ENCODE measurements around the gene FAM151A.

The FAM151A gene

DNA sequence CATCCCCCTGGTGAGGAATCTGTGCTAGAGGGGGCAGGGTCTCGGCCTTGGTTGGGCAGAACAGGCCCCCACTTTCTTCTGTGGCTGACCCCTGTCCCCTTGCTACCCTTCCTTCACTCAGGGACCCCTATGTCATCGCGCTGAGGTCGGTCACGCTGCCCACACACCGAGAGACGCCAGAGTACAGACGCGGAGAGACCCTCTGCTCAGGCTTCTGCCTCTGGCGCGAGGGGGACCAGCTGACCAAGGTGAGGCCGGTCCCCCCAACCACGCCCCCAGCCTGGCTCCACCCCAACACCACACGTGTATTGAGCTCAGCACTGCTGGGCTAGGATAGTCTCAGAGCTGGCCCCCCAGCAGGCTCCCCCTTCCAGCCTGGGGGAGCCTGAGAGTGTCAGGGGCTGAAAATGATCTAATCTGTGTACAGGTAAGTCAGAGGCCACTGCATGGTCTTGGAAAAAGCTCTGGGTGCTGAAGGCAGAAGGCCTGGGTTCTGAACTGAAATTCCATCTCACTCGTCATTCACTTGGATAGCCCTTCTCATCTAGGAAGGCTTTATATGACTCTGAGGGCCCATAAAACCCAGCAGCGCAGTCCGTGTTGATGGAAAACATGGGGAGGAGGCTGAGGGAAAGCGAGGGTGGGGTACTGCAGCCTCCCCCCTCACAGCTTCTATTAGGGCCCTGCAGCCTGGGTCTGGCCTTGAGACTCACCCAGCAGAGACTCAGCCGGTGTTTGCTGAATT lies 15.3 kb downstream of the FAM151A start:
- intact Hi-C loops (cut with DNase I): no loop called here
- DNase-seq: no peak

DNA sequence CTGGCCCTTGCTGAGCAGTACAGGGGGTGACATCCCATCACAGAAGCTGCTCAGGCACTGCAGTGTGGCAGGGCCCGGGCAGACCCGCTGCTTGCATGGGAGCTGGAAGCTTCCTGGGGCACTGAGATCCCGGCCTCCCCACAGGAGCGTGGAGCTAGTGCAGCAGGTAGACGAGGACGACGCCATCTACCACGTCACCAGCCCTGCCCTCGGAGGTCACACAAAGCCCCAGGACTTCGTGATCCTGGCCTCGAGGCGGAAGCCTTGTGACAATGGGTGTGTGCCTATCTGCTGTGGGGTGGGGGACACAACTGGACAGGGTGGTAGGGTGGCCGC lies 16.4 kb downstream of the FAM151A start:
- DNase-seq: no peak
- intact Hi-C loops (cut with DNase I): no loop called here

DNA sequence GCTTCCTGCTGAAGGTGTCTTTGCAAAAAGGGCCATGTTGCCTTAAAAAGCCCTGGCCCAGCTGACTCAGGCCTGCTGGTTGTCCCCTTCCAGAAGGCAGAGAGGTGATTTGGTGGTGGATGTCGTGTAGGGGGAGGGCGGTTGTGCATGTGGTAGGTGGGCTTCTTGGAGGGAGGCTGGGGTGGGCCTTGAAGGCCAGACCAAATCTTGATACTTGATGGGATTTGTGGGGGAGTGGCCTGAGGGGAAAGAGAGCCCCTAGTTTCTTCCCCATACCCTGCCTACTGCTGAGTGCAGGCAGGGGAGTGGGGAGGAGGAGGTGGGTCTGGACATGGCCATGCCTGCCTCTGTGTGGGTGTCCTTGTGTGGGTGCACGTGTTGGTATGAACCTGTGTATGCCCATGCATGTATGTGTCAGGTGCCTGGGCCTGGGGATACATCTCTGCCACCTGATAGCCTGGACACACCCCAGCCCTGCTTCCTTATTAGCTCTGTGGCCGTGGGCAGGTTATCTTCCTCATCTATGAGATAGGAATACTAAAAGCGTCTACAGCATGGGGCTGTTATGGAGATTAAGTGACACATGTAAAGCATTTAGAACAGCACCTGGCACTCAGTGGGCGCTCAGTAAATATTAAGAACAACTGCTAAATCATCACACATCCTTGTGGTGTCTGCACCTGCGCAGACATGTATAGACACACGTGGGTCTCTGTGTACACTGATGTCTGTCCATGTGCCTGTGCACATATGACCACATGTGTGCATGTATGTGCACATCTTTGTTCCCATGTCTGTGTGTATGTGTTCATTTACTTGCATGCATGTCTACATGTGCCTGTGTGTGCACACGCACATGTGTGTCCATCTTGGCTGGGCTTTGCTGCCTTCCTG lies 17.0 kb downstream of the FAM151A start:
- no peak for DNase-seq
- intact Hi-C loops (cut with DNase I): no loop called here

DNA sequence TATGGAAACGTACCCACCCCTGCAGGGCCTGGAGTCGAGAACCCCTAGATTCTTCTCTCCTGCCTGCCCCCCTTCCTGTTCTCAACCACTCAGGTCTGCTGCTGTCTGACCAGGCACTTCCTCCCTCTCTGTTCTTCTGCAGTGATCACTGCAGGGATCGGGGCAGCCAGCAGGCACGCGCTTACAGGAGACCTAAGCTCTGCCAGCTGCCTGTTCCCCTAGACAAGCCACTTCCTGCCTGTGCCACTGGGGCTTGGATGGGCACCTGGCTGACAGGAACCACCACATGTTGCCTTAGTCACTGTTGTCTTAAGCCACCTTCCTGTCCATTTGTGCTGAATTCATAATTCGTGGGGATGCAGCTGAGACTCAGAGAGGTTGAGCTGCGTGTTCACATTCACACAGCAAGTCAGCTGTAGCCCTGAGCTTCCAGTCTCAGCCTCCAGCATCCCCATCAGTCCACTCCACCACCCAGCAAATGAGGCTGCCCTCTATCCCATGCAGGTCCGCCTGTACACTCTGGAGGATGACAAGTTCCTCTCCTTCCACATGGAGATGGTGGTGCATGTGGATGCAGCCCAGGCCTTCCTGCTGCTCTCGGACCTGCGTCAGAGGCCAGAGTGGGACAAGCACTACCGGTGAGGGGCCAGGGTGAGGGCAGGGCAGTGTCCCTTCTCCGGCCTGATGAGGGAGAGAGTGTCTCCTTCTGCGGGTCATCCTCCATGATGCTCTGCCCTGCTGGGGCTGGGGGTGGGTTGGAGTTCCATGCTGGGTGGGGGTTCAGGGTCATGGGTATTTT lies 18.6 kb downstream of the FAM151A start:
- no peak for DNase-seq
- intact Hi-C loops (cut with DNase I): no loop called here

DNA sequence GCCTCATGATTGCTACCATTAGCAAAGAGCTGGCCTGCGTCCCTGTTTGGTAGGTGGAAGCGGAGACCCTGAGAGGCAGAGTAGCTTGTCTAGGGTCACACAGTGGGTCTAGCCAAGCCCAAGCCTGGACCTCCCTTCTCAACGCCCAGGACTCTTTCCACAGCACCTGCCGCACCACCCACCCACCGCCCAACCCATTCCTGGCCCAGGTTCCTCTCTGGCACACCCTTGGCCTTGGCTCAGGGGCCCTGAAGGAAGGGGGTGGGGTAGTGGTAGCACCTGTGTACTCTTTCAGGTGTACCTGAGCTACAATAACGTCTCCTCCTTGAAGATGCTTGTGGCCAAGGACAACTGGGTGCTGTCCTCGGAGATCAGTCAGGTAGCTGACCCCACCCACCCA lies 19.3 kb downstream of the FAM151A start:
- intact Hi-C loops (cut with DNase I): no loop called here
- no peak for DNase-seq

DNA sequence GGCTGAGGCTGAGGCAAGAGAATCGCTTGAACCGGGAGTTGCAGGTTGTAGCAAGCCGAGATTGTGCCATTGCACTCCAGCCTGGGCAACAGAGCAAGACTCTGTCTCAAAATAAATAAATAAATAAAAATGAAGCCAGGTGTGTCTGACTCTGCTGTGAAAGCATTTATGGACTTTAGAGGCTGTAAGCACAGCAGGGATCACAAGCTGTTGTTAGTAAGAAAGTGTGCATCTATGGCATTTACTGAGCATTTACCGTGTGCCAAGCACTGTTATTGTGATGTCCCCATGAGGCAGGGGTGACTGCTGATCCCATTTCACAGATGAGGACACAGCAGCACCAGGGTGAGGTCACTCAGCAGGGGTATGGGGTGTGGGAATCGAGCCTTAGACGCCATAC lies 20.1 kb downstream of the FAM151A start:
- intact Hi-C loops (cut with DNase I): no loop called here
- no peak for DNase-seq

DNA sequence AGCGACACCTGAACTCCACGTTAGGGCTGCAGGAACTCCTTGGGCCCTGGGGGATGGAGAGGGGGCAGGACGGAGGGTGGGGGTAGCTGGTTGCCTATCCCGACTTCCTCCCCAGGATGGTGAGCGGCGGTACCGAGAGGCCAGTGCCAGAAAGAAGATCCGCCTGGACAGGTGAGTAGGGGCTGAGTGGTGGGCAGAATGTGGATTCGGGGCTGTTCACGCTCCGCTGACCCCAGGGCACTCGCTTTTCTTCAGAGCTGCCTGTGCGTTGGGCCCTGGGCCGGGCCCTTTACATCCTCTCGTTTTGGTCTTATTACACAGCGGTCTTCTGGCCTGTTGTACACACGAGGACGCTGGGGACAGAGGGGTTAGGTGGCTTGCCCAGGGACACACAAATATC lies 20.8 kb downstream of the FAM151A start:
- intact Hi-C loops (cut with DNase I): no loop called here
- DNase-seq: no peak

DNA sequence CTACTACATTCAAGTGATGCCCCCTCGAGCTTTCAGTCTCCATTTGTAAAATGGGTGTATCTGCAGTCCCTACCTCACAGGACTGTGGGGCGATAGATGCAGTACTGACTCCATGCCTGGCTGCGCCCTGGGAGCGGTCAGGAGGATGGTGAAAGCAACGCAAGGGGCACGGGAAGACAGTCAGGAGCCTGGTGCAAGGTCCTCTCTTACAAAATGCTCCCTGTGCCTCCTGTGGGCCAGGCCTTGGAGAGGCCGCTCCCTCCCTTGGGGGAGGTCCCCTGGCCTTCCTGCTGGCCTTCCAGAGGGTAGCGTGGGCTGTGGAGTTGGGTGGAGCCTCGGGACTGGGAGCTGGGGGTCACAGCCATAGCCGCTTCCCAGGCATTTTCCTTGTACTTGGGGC lies 21.6 kb downstream of the FAM151A start:
- intact Hi-C loops (cut with DNase I): no loop called here
- DNase-seq: no peak

DNA sequence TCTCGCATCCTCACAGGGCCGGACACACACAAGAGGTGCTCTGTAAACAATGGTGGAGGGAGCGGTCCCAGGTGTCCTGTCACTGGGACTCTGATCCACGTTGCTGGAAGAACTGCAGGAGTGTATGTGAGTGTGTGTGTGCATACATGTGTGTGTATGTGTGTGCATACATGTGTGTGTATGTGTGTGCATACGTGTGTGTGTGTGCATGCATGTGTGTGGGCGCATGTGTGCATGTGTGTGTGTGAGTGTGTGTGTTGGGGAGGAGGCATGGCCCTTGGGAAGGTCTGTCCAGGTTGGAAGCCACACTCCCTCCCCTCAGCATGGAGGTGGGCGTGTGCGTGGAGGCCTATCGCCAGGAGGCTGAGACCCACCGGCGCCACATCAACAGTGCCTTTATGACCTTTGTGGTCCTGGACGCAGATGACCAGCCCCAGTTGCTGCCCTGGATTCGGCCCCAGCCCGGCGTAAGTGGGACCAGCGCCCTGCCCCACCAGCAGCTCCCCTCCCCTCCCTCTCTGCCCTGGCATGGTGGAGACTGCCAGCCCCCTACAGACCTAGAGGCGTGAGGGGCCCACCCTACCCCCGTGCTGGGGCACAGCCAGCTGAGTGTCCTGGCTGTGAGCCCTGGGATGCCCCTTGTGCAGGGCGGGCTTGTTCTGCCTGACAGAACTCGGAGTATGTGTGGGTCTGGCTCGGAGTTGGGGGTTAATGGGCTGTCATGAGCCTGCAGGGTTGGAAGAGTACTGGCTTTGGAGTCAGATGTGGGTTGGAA lies 22.2 kb downstream of the FAM151A start:
- intact Hi-C loops (cut with DNase I): no loop called here
- DNase-seq: no peak

DNA sequence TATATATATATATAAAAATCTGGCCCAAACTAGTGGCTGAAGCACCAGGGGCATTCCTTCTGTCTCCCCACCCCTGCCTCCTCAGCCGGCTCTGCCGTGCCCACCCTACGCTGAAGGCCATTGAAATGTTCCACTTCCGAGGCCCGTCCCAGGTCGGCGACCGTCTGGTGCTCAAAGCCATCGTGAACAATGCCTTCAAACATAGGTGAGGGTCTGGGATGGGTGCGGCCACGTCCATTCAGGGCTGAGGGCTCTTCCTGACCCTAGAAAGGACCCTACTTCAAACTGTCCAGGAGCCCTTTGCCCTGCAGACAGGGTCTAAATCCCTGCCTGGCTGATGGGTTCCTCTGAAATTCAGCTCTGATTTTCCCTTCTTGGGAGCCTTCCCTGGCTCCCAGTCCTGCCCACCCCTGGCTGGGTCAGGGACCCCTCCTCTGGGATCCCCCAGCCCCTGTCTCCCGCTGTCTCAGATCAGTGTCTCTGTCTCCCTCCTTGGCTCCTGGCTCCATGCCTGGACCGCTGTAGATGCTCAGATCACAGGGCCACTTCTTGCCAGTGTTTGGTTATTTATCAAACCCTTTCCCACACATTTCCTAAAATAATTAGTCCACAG lies 24.0 kb downstream of the FAM151A start:
- intact Hi-C loops (cut with DNase I): no loop called here
- no peak for DNase-seq

DNA sequence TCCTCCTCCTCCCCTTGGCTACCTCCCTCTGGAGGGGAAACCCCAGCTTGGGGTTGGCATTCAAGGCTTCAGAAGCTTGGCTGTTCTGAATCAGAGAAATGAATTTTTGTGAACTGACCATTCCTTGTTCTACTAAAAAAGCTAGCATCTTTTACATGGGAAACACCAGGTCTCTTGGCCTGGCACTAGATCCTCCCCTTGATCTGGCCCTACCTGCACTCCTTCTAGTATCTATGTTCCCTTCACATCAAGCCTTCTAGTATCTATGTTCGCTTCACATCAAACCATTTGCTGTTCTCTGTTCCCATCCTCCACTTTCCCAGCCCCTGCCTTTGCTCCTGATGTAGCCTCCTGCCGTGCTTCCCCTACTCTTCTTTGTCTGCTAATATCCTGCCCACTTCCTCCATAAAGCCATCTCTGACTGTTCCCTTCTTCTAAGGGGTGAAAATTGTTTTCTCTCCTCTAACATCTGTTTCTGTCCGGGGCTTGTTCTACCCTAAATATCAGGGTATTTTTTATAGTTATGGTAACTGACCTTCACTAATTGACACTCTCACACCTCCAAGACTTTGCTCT lies 25.8 kb downstream of the FAM151A start:
- DNase-seq: no peak
- intact Hi-C loops (cut with DNase I): no loop called here

DNA sequence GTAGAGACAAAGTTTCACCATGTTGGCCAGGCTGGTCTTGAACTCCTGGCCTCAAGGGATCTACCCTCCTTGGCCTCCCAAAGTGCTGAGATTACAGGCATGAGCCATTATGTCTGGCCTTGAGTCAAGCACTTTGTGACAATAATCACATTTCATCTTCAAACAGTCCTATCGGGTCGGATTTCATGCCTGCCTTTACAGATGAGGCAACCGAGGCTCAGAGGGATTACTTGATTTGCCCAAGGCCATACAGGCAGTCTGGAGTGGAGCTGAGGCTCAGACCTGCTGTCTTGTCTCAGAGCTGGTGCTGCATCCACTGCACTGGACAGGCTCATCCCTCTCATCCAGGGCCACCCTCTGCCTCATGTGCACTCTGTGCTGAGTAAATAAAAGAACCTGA lies 26.6 kb downstream of the FAM151A start:
- intact Hi-C loops (cut with DNase I): no loop called here
- DNase-seq: no peak

DNA sequence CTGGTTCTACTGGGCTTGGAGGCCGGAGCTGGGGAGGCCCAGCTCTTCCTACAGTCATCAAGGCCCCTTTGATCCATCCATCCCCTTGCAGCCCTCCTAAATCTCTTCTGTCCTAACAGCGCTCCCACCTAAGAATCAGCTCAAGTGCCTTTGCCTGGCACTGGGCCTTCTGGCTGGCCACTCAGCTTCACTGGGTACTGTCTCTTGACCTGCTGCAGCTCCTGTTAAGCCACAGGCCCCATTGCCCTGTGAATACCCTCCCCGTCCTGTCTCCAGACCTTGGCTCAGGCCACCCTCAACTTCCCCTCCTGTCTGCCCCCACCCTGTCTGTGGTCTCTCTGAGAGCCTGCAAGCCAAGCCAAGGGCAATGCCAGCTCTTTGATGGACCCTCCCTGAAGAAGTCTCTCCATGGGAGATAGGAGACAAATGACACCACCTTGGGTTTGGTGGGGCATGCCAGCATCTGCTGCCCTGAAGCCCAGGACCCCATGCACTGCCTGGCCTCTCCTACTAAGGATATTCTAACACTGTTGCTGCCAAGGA lies 27.3 kb downstream of the FAM151A start:
- intact Hi-C loops (cut with DNase I): no loop called here
- no peak for DNase-seq

DNA sequence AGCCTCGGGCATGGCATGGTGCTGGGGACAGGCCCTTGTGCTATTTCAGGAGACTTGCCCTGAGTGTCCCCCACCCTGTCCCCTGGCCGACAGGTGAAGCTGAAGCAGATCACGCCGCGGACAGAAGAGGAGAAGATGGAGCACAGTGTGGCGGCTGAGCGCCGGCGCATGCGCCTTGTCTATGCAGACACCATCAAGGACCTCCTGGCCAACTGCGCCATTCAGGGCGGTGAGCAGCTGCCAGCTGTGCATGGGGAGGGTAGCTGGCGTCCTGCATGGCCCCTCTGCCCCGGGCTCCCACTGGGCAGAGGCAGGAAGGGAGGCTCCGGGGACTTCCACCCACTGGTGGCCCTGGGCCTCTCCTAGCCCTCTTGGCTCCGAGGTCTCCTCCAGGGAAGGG lies 28.9 kb downstream of the FAM151A start:
- intact Hi-C loops (cut with DNase I): no loop called here
- DNase-seq: no peak

DNA sequence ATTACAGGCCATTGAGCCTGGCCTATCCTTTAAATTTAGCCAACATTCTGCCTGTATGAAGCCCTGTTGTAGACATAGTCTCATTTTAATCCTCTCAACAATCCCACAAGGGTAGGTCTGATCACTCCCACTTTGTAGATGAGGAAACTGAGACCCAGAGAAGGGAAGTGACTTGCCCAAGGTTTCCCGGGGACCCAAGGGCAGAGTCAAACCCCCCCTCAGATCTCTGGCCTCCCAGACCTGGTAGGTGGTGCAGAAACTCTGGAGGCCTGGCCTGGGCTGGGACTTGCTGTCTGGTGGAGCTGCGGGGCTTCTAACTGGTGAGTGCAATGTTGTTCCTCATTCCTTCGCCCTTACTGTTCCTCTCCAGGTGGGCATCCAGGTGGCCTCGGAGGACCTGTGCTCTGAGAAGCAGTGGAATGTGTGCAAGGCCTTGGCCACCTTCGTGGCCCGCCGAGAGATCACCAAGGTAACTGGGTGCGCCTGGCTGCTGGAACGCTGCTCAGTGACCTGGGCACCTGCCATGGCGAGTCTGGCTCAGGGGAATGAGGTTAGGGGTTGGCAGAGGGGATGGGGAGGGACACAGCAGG lies 29.7 kb downstream of the FAM151A start:
- intact Hi-C loops (cut with DNase I): no loop called here
- DNase-seq: no peak

DNA sequence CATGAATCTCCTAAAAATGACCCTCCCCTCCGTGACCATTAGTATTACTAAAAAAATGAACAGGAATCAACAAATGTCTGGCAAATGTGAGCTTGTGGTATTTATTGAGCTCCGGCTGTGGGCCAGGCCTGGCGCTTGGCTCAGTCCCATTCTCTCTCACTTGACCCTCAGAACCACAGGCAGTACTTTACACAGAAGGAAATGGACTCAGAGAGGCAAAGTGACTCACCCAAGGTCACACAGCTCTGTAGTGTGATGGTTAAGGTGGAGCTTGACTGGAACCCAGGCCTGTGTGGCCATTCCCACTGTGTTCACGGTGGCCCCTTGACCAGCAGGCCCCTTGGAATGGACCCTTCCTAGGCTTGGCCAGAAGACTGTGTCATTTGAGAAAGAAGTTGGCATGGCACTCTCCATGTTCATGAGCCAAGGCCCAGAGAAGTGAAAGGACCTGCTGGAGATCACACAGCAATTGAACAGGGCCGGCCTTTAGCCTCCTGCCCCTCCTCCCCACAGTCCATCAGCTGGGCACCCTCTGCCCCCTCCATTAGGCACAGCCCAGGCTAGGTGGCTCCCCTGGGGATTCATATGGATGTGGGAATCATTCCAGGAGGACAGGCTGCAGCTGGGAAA lies 32.1 kb downstream of the FAM151A start:
- intact Hi-C loops (cut with DNase I): no loop called here
- no peak for DNase-seq

DNA sequence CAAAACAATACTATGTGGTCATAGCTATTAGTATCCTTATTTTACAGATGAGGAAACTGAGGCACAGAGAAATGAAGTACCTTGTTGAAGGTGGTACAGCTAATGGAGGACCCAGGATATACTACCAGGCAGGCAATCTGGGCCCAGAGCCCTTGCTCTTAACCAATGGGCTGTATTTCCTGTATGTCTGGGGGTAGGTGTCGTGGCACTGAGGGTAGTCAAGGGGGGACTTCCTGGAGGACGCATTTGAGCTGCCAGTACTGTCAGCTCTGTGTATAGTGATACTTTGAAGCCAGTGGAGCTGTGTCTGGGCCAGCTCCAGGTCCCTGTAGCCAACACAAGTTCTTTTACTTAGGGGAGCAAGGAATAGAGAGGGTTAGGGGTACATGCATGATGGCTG lies 34.9 kb downstream of the FAM151A start:
- DNase-seq: no peak

More for the DNA sequence above, 34.9 kb downstream of the FAM151A start:
- intact Hi-C loops (cut with DNase I): no loop called here

Data from head of caudate nucleus (tissue), 42 donors.